T-cell (primary cell): Measurements from ENCODE around the gene FLNB. TPM values are rescaled to one million over a fixed set of nuclear protein-coding genes. Genes with fewer than 3 reads are reported as not detected.

Experiments
- ATAC-seq, 4 experiments: fragments of 200-7000 bp in 3 of 4; fragments of 150-1000 bp in 1 of 4; cut with Tn5 transposase; replicated peaks in 1 of 4; 1 replicate in 3 of 4; 2 replicates in 1 of 4; pipeline ENCODE4 v1.10.0; 2021; ENCODE audit warnings: moderate library complexity in 3 of 4, mild to moderate bottlenecking in 2 of 4, moderate number of reproducible peaks in 1 of 4
- CTCF ChIA-PET, 2 donors: fragments of 300-600 bp; sonication (Branson Sonifier 250); formaldehyde crosslinking; loops; one replicate each; lab custom pipeline; 2022; ENCODE audit warnings: antibody characterized with exemption in 2 of 2; lab: Charles Lee
- POLR2A ChIA-PET, 2 donors: fragments of 300-600 bp; sonication (Branson Sonifier 250); formaldehyde crosslinking; loops; one replicate each; lab custom pipeline; 2022; ENCODE audit warnings: antibody characterized with exemption in 2 of 2; lab: Charles Lee
- DNase-seq, 35 experiments: peaks; one replicate each; pipeline versions ENCODE4 v3.0.0 to v3.0.0-alpha.2; 2013 to 2023
- H3K27ac ChIP-seq: one replicate; pipeline ENCODE4 v1.5.1; 2013; ENCODE audit warnings: low read length
- H3K27me3 ChIP-seq, 2 experiments: replicated peaks in 1 of 2; 1 replicate in 1 of 2; 2 replicates in 1 of 2; pipeline versions ENCODE4 v1.6.1 to v1.7.0; 2013; ENCODE audit warnings: low read length in 1 of 2, mixed read lengths in 1 of 2; ENCODE audit not compliant: control insufficient read depth in 2 of 2, insufficient read depth in 2 of 2; ENCODE audit errors: extremely low read depth in 1 of 2
- H3K36me3 ChIP-seq, 2 donors: 1 replicate in 1 of 2; 2 replicates in 1 of 2; pipeline versions ENCODE4 v1.6.1 to v1.7.0; 2013; ENCODE audit warnings: low read length in 1 of 2; ENCODE audit not compliant: control insufficient read depth in 2 of 2, insufficient read depth in 1 of 2; ENCODE audit errors: extremely low read depth in 1 of 2
- H3K4me1 ChIP-seq, 2 experiments: 1 replicate in 1 of 2; 2 replicates in 1 of 2; pipeline versions ENCODE4 v1.6.1 to v1.7.0; 2013; ENCODE audit warnings: low read length in 2 of 2, mixed read lengths in 1 of 2; ENCODE audit not compliant: insufficient read depth in 2 of 2, control insufficient read depth in 1 of 2; ENCODE audit errors: extremely low read depth in 1 of 2
- H3K4me3 ChIP-seq, 2 donors: 1 replicate in 1 of 2; 2 replicates in 1 of 2; pipeline versions ENCODE4 v1.5.1 to v1.7.0; 2013; ENCODE audit warnings: mild to moderate bottlenecking in 2 of 2, low read length in 1 of 2, moderate library complexity in 1 of 2; ENCODE audit not compliant: control insufficient read depth in 1 of 2; ENCODE audit errors: extremely low read depth in 1 of 2
- H3K9me3 ChIP-seq: 2 replicates; pipeline ENCODE4 v1.7.0; 2013
- H3K27ac Mint-ChIP-seq, 2 donors: one replicate each; pipeline ENCODE4 v1.8.0; 2020 to 2021; ENCODE audit warnings: mild to moderate bottlenecking in 2 of 2, mixed read lengths in 2 of 2
- H3K27me3 Mint-ChIP-seq, 2 donors: one replicate each; pipeline ENCODE4 v1.8.0; 2021 to 2022; ENCODE audit warnings: mixed read lengths in 2 of 2
- H3K36me3 Mint-ChIP-seq: one replicate; pipeline ENCODE4 v1.8.0; 2021; ENCODE audit warnings: mixed read lengths
- H3K4me1 Mint-ChIP-seq, 3 donors: one replicate each; pipeline ENCODE4 v1.8.0; 2020 to 2022; ENCODE audit warnings: mixed read lengths in 3 of 3, mild to moderate bottlenecking in 1 of 3
- H3K4me3 Mint-ChIP-seq, 3 donors: one replicate each; pipeline ENCODE4 v1.8.0; 2020 to 2022; ENCODE audit warnings: mild to moderate bottlenecking in 3 of 3, mixed read lengths in 3 of 3, moderate library complexity in 3 of 3
- H3K9me3 Mint-ChIP-seq, 3 donors: one replicate each; pipeline ENCODE4 v1.8.0; 2020 to 2022; ENCODE audit warnings: mixed read lengths in 3 of 3
- WGBS: methylation state at CpG from one replicate; pipeline ENCODE4 v1.1.5; 2013; ENCODE audit warnings: missing lambda C conversion rate; ENCODE audit not compliant: insufficient coverage; 5-methylcytosine and 5-hydroxymethylcytosine counted together
- total RNA-seq, 35 experiments: library from RNA in 6 of 35; stranded (reverse) in 6 of 35; fragments of 120-200 nt in 1 of 35; gene quantifications; one replicate each; pipeline versions ENCODE4 v1.2.1 to v1.2.4 and lab custom pipeline; 2013 to 2026

Gene FLNB
- total RNA-seq, 5 donors from 2014 or later (not counting 1 experiment from before 2014, with no cell fraction given) = 37.0 to 79.7 (median 39.4) TPM

DNA sequence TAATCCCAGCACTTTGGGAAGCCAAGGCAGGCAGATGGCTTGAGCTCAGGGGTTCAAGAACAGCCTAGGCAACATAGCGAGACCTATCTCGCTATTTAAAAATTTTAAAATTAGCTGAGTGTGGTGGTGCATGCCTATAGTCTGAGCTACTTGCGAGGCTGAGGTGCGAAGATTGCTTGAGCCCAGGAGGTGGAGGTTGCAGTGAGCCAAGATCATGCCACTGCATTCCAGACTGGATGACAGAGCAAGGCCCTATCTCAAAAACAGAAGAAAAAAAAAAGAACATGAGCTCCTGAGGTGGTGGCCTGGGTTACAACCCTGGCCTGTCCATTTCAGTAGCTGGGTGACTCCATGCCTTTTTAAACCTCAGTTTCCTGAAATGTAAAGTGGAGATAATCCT is 195.3 kb downstream of the FLNB start:
- WGBS = 94% methylated on average over 3 of the region's 4 CpGs
- Mint-ChIP-seq H3K27ac (no peak overlapping the region), H3K9me3 (peaks cover 0 to 5% (median 2%) of the 10 kb centered on the region in 3 donors), H3K4me1 (peaks cover 2 to 19% (median 8%) of the 10 kb centered on the region in 3 donors), H3K4me3 (no peak overlapping the region), H3K36me3 (no peaks in the 10 kb centered on the region), H3K27me3 (peaks cover 5 to 18% of the 10 kb centered on the region in 2 donors)
- DNase-seq (no peak), ATAC-seq (no peak)
- peaks cover 0 to 4% of the 10 kb centered on the region in 2 experiments for H3K4me1 ChIP-seq
- POLR2A ChIA-PET = no interaction called here
- no peak overlapping the region for H3K27ac ChIP-seq
- H3K36me3 ChIP-seq = no peaks in the 10 kb centered on the region
- no peaks in the 10 kb centered on the region for H3K9me3 ChIP-seq
- H3K27me3 ChIP-seq = peaks cover 0 to 22% of the 10 kb centered on the region in 2 experiments
- CTCF ChIA-PET = interaction anchor here in 1 of 2 donors (1.2 kb wide), 1 partner anchor 15 kb away, joined by 3 read pairs; no protein-coding TSS in a partner anchor
- no peak overlapping the region for H3K4me3 ChIP-seq

DNA sequence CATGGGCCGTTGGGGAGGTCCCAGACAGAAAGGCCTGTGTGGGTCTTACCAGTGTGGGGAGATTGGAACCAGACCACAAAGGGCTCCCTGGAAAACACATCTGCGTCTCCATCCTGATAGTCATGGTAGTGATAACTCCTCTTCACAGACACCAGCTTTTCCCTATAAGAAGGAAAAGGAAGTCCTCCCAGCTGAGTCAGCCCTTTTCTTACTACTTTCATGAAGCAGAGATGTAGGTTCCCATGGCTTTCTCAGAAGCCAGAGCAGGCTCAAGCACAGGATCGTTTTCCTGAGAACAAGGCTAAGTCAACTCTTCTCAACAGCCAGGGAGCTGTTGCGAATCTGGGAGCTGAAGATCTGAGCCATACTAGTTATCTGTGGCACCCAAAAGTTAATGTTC is 196.5 kb downstream of the FLNB start:
- Histone ChIP-seq H3K4me1 (peaks cover 0 to 4% of the 10 kb centered on the region in 2 experiments), H3K9me3 (no peaks in the 10 kb centered on the region), H3K36me3 (no peaks in the 10 kb centered on the region), H3K4me3 (no peak overlapping the region), H3K27me3 (peaks cover 0 to 26% of the 10 kb centered on the region in 2 experiments), H3K27ac (no peak overlapping the region)
- ATAC-seq (no peak), DNase-seq (no peak)
- Mint-ChIP-seq H3K4me3 (no peak overlapping the region), H3K27ac (no peak overlapping the region), H3K36me3 (no peaks in the 10 kb centered on the region), H3K4me1 (peaks cover 2 to 19% (median 8%) of the 10 kb centered on the region in 3 donors), H3K9me3 (peaks cover 0 to 5% (median 2%) of the 10 kb centered on the region in 3 donors), H3K27me3 (peaks cover 6 to 18% of the 10 kb centered on the region in 2 donors)
- POLR2A ChIA-PET = no interaction called here
- 76% methylated on average over 2 of the region's 4 CpGs for WGBS
- CTCF ChIA-PET = no interaction called here

DNA sequence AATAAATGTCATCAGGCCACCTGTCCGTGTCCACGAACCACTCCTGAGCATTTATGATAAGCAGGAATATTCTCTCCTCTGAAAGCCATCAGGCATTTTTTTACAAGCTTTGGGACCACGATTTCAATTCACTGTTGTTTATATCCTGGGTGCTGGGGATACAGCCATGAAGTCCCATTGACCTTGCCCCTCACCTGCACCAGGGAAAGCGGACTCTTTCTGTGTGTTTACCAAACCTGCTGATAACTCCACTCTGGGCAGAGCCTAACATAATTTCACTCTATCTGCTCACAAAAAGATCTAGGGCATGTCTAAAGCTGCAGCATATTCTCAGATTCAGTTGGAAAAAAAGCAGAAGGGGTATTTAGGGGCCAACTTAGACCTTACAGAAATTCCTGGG is 197.8 kb downstream of the FLNB start:
- Histone ChIP-seq H3K4me1 (peaks cover 0 to under 1% of the 10 kb centered on the region in 2 experiments), H3K4me3 (no peak overlapping the region), H3K9me3 (no peaks in the 10 kb centered on the region), H3K27me3 (peaks cover 0 to 22% of the 10 kb centered on the region in 2 experiments), H3K36me3 (no peaks in the 10 kb centered on the region), H3K27ac (no peak overlapping the region)
- Mint-ChIP-seq H3K36me3 (no peaks in the 10 kb centered on the region), H3K4me1 (peaks cover 0 to 14% (median 2%) of the 10 kb centered on the region in 3 donors), H3K27ac (no peak overlapping the region), H3K27me3 (peaks cover 8 to 18% of the 10 kb centered on the region in 2 donors), H3K4me3 (no peak overlapping the region), H3K9me3 (peaks cover 0 to 5% (median 2%) of the 10 kb centered on the region in 3 donors)
- ChIA-PET CTCF (interaction anchor here in 1 of 2 donors (0.6 kb wide), 2 partner anchors 11 to 237 kb away, joined by 4 to 9 read pairs; no protein-coding TSS in a partner anchor), POLR2A (no interaction called here)
- no peak for ATAC-seq
- DNase-seq = no peak
- 88% methylated on average over 2 of the region's 4 CpGs for WGBS

DNA sequence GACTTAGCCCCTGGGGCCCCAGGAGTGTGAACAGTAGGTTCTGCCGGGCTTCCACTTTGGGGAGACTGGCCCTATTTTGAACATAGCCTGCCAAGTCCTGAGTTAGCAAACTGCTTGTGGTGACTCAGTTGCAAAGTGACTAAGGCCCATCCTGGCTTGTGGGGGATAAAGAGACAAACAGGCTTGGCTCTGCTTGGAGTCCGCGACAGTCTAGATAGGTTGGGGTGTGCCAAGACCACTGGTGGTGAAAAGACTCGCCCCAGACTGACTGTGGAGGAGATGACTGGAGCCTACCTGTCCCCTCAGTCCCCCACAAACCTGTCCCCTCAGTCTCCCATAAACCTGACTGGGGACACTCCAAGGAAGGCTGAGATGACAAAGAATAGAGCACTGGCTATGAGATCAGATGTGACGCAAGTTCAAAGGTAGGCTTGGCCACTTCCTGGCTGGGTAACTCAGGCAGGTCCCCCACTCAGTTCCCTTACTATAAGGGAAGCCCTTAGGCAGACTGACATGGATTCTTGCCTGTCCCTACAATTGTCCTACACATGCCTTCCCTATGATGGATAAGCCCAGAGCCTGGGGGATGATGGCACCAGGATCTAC is 198.3 kb downstream of the FLNB start:
- Mint-ChIP-seq H3K4me1 (peaks cover 0 to 9% (median 0%) of the 10 kb centered on the region in 3 donors), H3K27ac (no peak overlapping the region), H3K36me3 (no peaks in the 10 kb centered on the region), H3K9me3 (peaks cover 0 to 2% (median 2%) of the 10 kb centered on the region in 3 donors), H3K4me3 (no peak overlapping the region), H3K27me3 (peaks cover 8 to 18% of the 10 kb centered on the region in 2 donors)
- Histone ChIP-seq H3K36me3 (no peaks in the 10 kb centered on the region), H3K27me3 (peaks cover 0 to 21% of the 10 kb centered on the region in 2 experiments), H3K4me1 (no peaks in the 10 kb centered on the region), H3K9me3 (no peaks in the 10 kb centered on the region), H3K27ac (no peak overlapping the region), H3K4me3 (no peak overlapping the region)
- DNase-seq (peak in 1 of 35 experiments; percentile 11), ATAC-seq (peak; percentile 23 to 72 (median 62))
- 52% methylated on average over 3 of the region's 5 CpGs for whole genome bisulfite sequencing
- ChIA-PET POLR2A (no interaction called here), CTCF (no interaction called here)

DNA sequence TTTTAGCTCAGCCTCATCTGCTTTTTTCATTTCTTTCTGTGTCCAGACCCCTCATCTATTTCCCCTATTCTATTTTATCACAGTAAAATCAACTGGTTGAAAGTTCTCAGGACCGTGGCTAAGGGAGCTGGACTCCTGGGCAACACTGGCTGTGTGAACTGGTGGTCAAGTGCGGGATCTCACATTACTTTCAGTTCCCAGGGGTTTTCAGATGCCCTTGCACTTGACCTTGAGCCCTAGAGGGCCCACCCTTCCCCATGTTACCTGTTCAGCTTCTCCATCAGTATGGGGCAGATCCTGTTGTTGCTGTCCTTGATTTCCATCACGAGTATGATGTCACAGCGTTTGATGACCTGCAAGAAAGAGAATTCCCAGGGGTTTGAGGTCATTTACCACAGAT is 199.7 kb downstream of the FLNB start:
- ChIA-PET POLR2A (no interaction called here), CTCF (interaction anchor here in 1 of 2 donors (0.6 kb wide), 1 partner anchor 99 kb away, joined by 3 read pairs; no protein-coding TSS in a partner anchor)
- Histone ChIP-seq H3K4me1 (no peaks in the 10 kb centered on the region), H3K27ac (no peak overlapping the region), H3K9me3 (no peaks in the 10 kb centered on the region), H3K4me3 (no peak overlapping the region), H3K27me3 (peaks cover 0 to 18% of the 10 kb centered on the region in 2 experiments), H3K36me3 (no peaks in the 10 kb centered on the region)
- DNase-seq (no peak), ATAC-seq (no peak)
- peaks cover 7 to 10% of the 10 kb centered on the region in 2 donors for H3K27me3 Mint-ChIP-seq
- no peaks in the 10 kb centered on the region for H3K36me3 Mint-ChIP-seq
- 89% methylated on average over 2 of the region's 4 CpGs for WGBS
- H3K4me1 Mint-ChIP-seq = peaks cover 0 to 8% (median 0%) of the 10 kb centered on the region in 3 donors
- peaks cover 0 to 2% (median 0%) of the 10 kb centered on the region in 3 donors for H3K9me3 Mint-ChIP-seq
- H3K4me3 Mint-ChIP-seq = no peak overlapping the region
- H3K27ac Mint-ChIP-seq = peak overlapping the region in 1 of 2 donors; percentile 8

DNA sequence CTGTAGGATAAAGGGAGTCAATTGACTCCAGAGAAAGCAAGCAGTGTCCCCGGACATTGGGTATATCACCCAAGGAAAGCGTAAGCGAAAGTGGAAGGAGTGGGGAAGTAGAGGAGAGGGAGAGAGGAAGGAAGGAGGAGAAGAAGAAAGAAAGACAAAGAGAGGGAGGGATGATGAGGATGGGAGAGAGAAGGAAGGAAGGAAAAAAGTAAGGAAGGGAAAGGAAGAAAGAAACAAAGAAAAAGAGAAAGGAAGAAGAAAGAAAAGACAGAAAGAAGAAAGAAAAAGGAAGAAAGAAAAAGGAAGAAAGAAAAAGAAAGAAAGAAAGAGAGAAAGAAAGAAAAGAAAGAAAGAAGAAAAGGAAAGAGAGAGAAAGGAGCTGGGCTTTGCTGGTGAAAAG is 201.7 kb downstream of the FLNB start:
- Mint-ChIP-seq H3K9me3 (no peaks in the 10 kb centered on the region), H3K4me1 (peaks cover 2 to 9% (median 3%) of the 10 kb centered on the region in 3 donors), H3K27me3 (peaks cover 4 to 5% of the 10 kb centered on the region in 2 donors), H3K36me3 (no peaks in the 10 kb centered on the region), H3K27ac (no peak overlapping the region), H3K4me3 (no peak overlapping the region)
- Histone ChIP-seq H3K4me3 (no peak overlapping the region), H3K27ac (no peak overlapping the region), H3K9me3 (no peaks in the 10 kb centered on the region), H3K4me1 (no peaks in the 10 kb centered on the region), H3K27me3 (peaks cover 0 to 12% of the 10 kb centered on the region in 2 experiments), H3K36me3 (no peaks in the 10 kb centered on the region)
- DNase-seq = no peak
- POLR2A ChIA-PET = no interaction called here
- CTCF ChIA-PET = interaction anchor here in 1 of 2 donors (1.1 kb wide), 1 partner anchor 21 kb away, joined by 3 read pairs; no protein-coding TSS in a partner anchor
- WGBS = 63% methylated on average over 3 of the region's 3 CpGs
- no peak for ATAC-seq
